ENCODE data around the gene FICD. TPM values are rescaled to one million over a fixed set of nuclear protein-coding genes. Genes with fewer than 3 reads are reported as not detected.

Gene FICD
- total RNA-seq, 1 experiment from 2014 or later, result 10.1 TPM

DNA sequence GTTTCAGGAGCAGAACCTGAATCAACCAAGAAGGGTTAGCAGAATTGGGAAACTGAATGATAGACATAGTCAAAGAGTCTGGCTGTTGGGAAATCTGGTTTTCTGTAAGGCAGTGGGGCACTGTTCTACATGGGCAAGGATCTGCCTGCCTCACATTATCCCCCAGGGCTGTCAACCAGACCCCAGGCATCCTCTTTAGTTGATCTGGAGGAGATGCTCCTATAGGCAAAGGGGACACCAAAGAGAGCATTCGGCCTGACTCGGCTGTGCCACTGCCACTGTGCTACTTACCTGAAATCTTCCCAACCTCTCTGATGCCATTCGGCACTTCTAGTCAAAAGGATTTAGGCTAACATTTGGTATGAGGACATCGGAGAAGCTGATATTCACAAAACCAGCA, 51.4 kb downstream of the FICD start:
- POLR2A ChIA-PET, result no interaction called here
- H3K27ac ChIP-seq (ENCODE audit: low read length), result peak overlapping the region; percentile 39; the same call in 1 of the 2 replicates
- intact Hi-C loops (cut with micrococcal nuclease; ENCODE audit: unreplicated experiment), result no loop called here
- peaks cover 30% of the 10 kb centered on the region for H3K36me3 ChIP-seq (ENCODE audit: control insufficient read depth, insufficient read depth, low read length)
- no peak for TF ChIP-seq POLR2AphosphoS5 (IDR thresholded peaks at IDR 0.05; ENCODE audit: low read depth, low read length)
- no peak for TF ChIP-seq SIN3A (IDR thresholded peaks at IDR 0.05; ENCODE audit: borderline replicate concordance, insufficient read depth, low read depth, low read length)
- TF ChIP-seq REST (IDR thresholded peaks at IDR 0.05; ENCODE audit: insufficient read depth in 1 of 2, low read depth in 2 of 2, low read length in 1 of 2), result no peak
- TF ChIP-seq TCF7L2 (IDR thresholded peaks at IDR 0.05; ENCODE audit: low read depth, low read length), result no peak
- TF ChIP-seq CTCF (IDR thresholded peaks at IDR 0.05), result no peak
- CTCF ChIA-PET, result interaction anchor here (2.8 kb wide), 1 partner anchor 51 kb away, joined by 17 read pairs; no protein-coding TSS in a partner anchor
- H3K9me3 ChIP-seq (ENCODE audit: control insufficient read depth, insufficient read depth, low read depth, low read length), result no peaks in the 10 kb centered on the region
- H3K4me1 ChIP-seq (ENCODE audit: control insufficient read depth, insufficient read depth, low read length), result peaks cover 19% of the 10 kb centered on the region
- no TSS peak for BruUV-seq (replicated peaks)
- DNase-seq (ENCODE audit: low read depth, low spot score) (no peak), ATAC-seq (no peak)
- no peaks in the 10 kb centered on the region for H3K27me3 ChIP-seq (ENCODE audit: control insufficient read depth, insufficient read depth, low read length)
- in situ Hi-C loops (cut with HindIII; ENCODE audit: low pct_unique_long_range_greater_than_20kb, low sequenced_read_pairs), result no loop called here
- no peak overlapping the region for H3K4me3 ChIP-seq (ENCODE audit: low read depth in 2 of 2, low read length in 2 of 2)

GRCh38 chr12:108567406-108568337, 52.6 kb downstream of the FICD start:
- intact Hi-C loops (cut with micrococcal nuclease; ENCODE audit: unreplicated experiment) (no loop called here), in situ Hi-C loops (cut with HindIII; ENCODE audit: low pct_unique_long_range_greater_than_20kb, low sequenced_read_pairs) (no loop called here)
- Histone ChIP-seq H3K9me3 (ENCODE audit: control insufficient read depth, insufficient read depth, low read depth, low read length) (no peaks in the 10 kb centered on the region), H3K36me3 (ENCODE audit: control insufficient read depth, insufficient read depth, low read length) (peaks cover 30% of the 10 kb centered on the region), H3K27me3 (ENCODE audit: control insufficient read depth, insufficient read depth, low read length) (no peaks in the 10 kb centered on the region), H3K27ac (ENCODE audit: low read length) (no peak overlapping the region), H3K4me3 (ENCODE audit: low read depth in 2 of 2, low read length in 2 of 2) (no peak overlapping the region), H3K4me1 (ENCODE audit: control insufficient read depth, insufficient read depth, low read length) (peaks cover 19% of the 10 kb centered on the region)
- no TSS peak for BruUV-seq (replicated peaks)
- ChIA-PET POLR2A (interaction anchor here (0.5 to 0.6 kb wide), 2 partner anchors 18 to 120 kb away, joined by 3 to 7 read pairs; no protein-coding TSS in a partner anchor), CTCF (no interaction called here)
- no peak for ATAC-seq
- no peak for TF ChIP-seq REST (IDR thresholded peaks at IDR 0.05; ENCODE audit: insufficient read depth in 1 of 2, low read depth in 2 of 2, low read length in 1 of 2)
- no peak for TF ChIP-seq SIN3A (IDR thresholded peaks at IDR 0.05; ENCODE audit: borderline replicate concordance, insufficient read depth, low read depth, low read length)
- DNase-seq (ENCODE audit: low read depth, low spot score), result no peak
